Hepatocyte (in vitro differentiated cells): ENCODE results near the gene CELSR2.
A peak's percentile ranks its signal among the peaks of the same experiment; 100 is the strongest.

Experiments
- CTCF ChIP-seq: fragments of 200-600 bp; sonication (generic); IDR thresholded peaks from 2 replicates; pipeline ENCODE4 v1.5.1; 2016; ENCODE audit warnings: antibody characterized with exemption, mild to moderate bottlenecking; ENCODE audit not compliant: poor library complexity
- EZH2 ChIP-seq: fragments of 200-600 bp; sonication (generic); IDR thresholded peaks from 2 replicates; pipeline ENCODE4 v1.6.1; 2016; ENCODE audit warnings: antibody characterized with exemption, mild to moderate bottlenecking, borderline replicate concordance

GRCh38 chr1:109282952-109283747, 33.8 kb downstream of the CELSR2 start, which contains the start of gene PSRC1:
- no peak for TF ChIP-seq EZH2
- TF ChIP-seq CTCF = peak; percentile 54
